GM10266 (cell line): ENCODE results near the gene MKLN1.

Source experiments
- DNase-seq: peaks from one replicate; pipeline ENCODE4 v3.0.0; 2012; ENCODE audit errors: extremely low spot score
- CTCF ChIP-seq: IDR thresholded peaks from 2 replicates; pipeline ENCODE4 v1.5.1; 2012; ENCODE audit warnings: mild to moderate bottlenecking, low read depth; ENCODE audit not compliant: control insufficient read depth, insufficient read depth; ENCODE audit errors: missing control alignments

The MKLN1 gene

GRCh38 chr7:131466735-131467365 lies 139.2 kb downstream of the MKLN1 start:
- DNase-seq, result no peak

GRCh38 chr7:131467788-131468187 lies 140.1 kb downstream of the MKLN1 start:
- no peak for DNase-seq
- no peak for TF ChIP-seq CTCF

More at GRCh38 chr7:131466735-131467365, 139.2 kb downstream of the MKLN1 start:
- no peak for TF ChIP-seq CTCF

DNA sequence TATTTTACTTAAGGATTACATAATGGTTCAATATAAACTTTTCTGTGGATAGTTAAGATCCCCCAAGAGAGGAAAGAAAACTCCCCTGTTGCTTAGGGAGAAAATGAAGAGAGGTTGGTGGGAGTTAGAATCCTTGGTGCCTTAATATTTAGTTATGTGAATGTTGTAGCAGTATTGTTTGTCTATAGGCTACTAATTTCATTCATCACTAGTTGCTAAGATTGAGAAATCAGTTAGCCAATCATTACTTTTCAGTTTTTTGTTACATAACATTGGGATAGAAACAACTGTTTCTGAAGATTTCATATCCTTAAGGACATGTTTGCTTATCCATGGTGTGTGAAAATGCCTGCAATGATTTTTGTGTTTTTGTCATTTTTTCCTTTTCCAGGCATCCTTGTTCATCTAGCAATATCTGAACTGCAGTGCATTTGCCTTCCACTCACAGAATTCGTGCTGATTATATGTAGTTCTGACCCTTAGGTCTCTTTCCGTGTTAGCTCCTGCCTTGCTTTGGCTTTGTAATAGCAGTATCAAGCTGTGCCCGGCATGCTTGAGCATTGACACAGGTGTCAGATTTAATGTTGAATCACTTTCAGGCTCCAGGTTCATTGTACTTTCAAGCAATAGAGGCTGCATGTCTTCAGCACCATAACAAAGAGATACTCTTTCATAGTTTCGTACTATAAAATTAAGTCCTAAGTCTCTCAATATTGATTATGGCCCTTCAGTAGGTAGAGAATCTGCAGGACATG lies 143.8 kb downstream of the MKLN1 start:
- no peak for TF ChIP-seq CTCF
- DNase-seq, result no peak

DNA sequence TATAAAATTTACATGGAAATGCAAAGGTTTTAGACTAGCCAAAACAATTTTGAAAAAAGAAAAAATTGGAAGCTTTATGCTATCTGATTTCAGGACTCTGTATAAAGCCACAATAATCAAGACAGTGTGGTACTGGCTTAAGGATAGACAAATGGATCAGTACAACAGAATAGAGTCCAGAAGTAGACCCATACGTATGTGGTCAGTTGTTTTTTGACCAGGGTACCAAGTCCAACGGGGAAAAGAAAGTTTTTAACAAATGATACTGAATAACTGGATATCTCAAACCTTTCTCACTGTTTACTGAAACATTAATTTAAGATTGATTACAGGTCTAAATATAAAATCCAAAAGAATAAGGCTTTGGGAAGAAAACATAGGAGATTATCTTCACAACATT lies 149.1 kb downstream of the MKLN1 start:
- TF ChIP-seq CTCF, result no peak
- DNase-seq, result no peak

DNA sequence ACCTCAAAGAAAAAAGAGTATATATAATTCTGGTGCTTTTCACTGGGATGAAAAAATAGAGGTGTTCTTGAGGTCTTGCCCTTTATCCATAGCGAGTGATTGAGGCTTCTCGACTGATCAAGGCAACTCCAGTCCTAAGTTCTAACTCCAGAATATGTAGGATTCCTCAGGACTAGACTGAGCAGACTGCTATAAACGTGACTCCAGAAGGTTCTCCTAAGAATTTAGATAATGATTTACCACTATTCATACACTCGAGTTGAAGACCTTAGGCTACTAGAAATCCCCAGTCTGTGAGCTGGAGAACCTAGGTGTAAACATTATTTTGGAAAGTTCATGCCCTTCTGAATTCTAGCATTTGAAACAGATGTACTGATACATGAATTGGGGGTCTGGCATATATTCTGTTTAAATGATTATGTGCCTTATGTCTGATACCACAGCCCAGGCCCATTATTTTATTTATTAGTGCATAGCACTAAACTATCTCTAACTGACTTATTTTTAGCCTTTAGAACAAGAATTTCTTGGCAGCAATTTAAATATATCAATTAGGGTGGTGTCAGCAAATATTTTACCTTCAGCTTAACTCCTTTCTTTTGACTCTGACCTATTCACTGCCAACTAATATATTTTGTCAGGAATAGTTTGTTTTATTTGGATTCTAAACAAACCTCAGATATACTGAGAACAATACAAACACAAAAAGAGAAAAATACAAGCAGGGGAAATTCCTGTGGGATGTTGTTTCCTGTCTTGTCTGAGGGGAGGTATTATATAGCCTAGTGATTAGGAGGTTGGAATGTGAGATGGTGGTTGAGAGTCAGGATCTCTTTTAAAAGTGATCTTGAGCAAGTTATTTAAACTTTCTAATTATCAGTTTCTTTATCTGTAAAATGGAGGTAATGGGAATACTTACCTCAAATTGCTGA lies 153.0 kb downstream of the MKLN1 start:
- TF ChIP-seq CTCF, result no peak
- DNase-seq, result no peak

DNA sequence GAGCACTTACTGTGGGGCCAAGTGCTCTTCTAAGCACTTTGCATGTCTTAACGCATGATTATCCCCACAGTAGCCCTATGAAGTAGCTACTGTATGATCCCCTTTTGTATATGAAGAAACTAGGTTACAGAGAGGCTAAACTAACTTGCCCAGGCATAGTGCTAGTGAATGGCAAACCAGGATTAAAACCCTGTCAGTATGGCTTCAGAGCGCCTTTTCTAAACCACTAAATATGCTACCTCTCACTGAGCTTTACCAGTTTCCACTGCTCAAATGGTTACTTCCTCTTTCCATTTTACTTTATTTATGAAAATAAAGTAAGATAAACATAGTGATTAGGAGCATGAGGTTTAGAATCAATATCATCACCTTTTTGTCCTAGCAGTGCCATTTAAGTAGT lies 155.1 kb downstream of the MKLN1 start:
- no peak for TF ChIP-seq CTCF

DNA sequence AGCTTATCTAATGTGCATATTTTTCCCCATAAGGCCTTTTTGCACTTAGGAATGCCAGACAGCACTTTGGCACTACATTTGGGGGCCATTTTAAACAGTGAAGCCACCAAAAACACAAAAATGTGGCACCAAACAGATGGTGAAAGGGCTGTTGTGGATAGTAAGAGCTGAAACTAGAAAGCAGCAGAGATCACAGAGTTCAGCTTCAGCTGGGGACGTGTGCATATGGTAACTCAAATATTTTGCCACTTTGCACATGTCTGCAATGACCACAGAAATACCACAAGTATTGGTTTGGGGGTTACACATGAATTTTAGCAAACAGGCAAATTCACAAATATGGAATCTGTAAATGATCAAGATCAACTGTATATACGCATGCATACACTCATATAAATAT lies 155.9 kb downstream of the MKLN1 start:
- no peak for TF ChIP-seq CTCF
- no peak for DNase-seq

More for the DNA sequence above, 155.1 kb downstream of the MKLN1 start:
- no peak for DNase-seq
